HL-60 (cell line): ENCODE measurements around the gene TMEM184A.

Source experiments
- DNase-seq, 2 experiments: peaks; one replicate each; pipeline ENCODE4 v3.0.0-alpha.2; 2010 to 2020; ENCODE audit warnings: low read depth in 1 of 2, low spot score in 1 of 2
- H3K27ac ChIP-seq: fragments of 250-450 bp; sonication (Bioruptor Pico); replicated peaks from 2 replicates; pipeline ENCODE4 v1.5.1; 2020; ENCODE audit warnings: mild to moderate bottlenecking, moderate library complexity
- H3K27me3 ChIP-seq: fragments of 250-450 bp; sonication (Bioruptor Pico); 2 replicates; pipeline ENCODE4 v1.5.1; 2021; ENCODE audit warnings: mild to moderate bottlenecking, moderate library complexity; ENCODE audit not compliant: insufficient read depth, poor library complexity, severe bottlenecking
- H3K4me3 ChIP-seq: replicated peaks from 2 replicates; pipeline ENCODE4 v1.5.1; 2011; ENCODE audit warnings: mild to moderate bottlenecking, control low read depth, low read length; ENCODE audit not compliant: insufficient read depth
- CTCF ChIP-seq: IDR thresholded peaks from one replicate; pipeline ENCODE4 v1.5.1; 2011; ENCODE audit warnings: low read length, control low read depth, inconsistent platforms; ENCODE audit not compliant: insufficient read depth
- GABPA ChIP-seq: IDR thresholded peaks from 2 replicates; pipeline ENCODE4 v1.6.1; 2012; ENCODE audit warnings: low read depth
- POLR2AphosphoS5 ChIP-seq: IDR thresholded peaks from 2 replicates; pipeline ENCODE4 v1.6.1; 2012; ENCODE audit warnings: low read depth
- REST ChIP-seq: IDR thresholded peaks from 2 replicates; pipeline ENCODE4 v1.6.1; 2012; ENCODE audit warnings: low read depth; ENCODE audit not compliant: insufficient replicate concordance
- SPI1 ChIP-seq: IDR thresholded peaks from 2 replicates; pipeline ENCODE4 v1.6.1; 2012; ENCODE audit warnings: low read depth, mild to moderate bottlenecking, borderline replicate concordance

Gene TMEM184A

GRCh38 chr7:1596181-1597043, 40.4 kb upstream of the TMEM184A start:
- Histone ChIP-seq H3K27me3 (peaks cover 18% of the 10 kb centered on the region), H3K4me3 (no peak overlapping the region), H3K27ac (no peak overlapping the region)
- no peak for TF ChIP-seq GABPA
- no peak for TF ChIP-seq REST
- TF ChIP-seq SPI1: no peak
- no peak for TF ChIP-seq POLR2AphosphoS5
- TF ChIP-seq CTCF: no peak
- DNase-seq: no peak

- Histone ChIP-seq H3K27me3 (peaks cover 25% of the 10 kb centered on the region), H3K27ac (no peak overlapping the region), H3K4me3 (no peak overlapping the region)
- TF ChIP-seq POLR2AphosphoS5 (no peak), REST (no peak), GABPA (no peak)
- DNase-seq: no peak
These were observed 39.6 kb upstream of the TMEM184A start for GRCh38 chr7:1595636-1596035.

- TF ChIP-seq SPI1 (no peak), CTCF (no peak), POLR2AphosphoS5 (no peak), REST (no peak), GABPA (no peak)
- H3K27me3 ChIP-seq: peaks cover 29% of the 10 kb centered on the region
- no peak overlapping the region for H3K27ac ChIP-seq
- DNase-seq: no peak
- H3K4me3 ChIP-seq: no peak overlapping the region
These were observed 39.0 kb upstream of the TMEM184A start for GRCh38 chr7:1595027-1595426.
